SU-DHL-6 (cell line): ENCODE measurements around the gene GALNT14.

ENCODE experiments used
- CTCF ChIP-seq: fragments of 200-600 bp; sonication (generic); IDR thresholded peaks from one replicate; pipeline ENCODE4 v1.5.1; 2017; ENCODE audit warnings: antibody characterized with exemption, mild to moderate bottlenecking, low read length, moderate library complexity; ENCODE audit not compliant: insufficient read depth, poor library complexity, severe bottlenecking
- EZH2phosphoT487 ChIP-seq: fragments of 200-600 bp; sonication (generic), shearing (Covaris generic); conservative IDR thresholded peaks from 2 replicates; pipeline ENCODE4 v1.6.1; 2018; ENCODE audit warnings: mild to moderate bottlenecking, antibody characterized with exemption, low read length, moderate library complexity, mixed read lengths

- TF ChIP-seq CTCF: no peak
- no peak for TF ChIP-seq EZH2phosphoT487
Measured at GRCh38 chr2:30938196-30938595, 200.0 kb downstream of the GALNT14 start.
